Measurements from ENCODE around the gene PTPRCAP. TPM values are rescaled to one million over a fixed set of nuclear protein-coding genes. Genes with fewer than 3 reads are reported as not detected.

The PTPRCAP gene
- total and polyA plus RNA-seq, 9 of the 15 experiments (the other 6 are each of a cell fraction or from before 2014, with no cell fraction given): 0.22 to 2.0 (median 1.1) TPM; not detected in 4

DNA sequence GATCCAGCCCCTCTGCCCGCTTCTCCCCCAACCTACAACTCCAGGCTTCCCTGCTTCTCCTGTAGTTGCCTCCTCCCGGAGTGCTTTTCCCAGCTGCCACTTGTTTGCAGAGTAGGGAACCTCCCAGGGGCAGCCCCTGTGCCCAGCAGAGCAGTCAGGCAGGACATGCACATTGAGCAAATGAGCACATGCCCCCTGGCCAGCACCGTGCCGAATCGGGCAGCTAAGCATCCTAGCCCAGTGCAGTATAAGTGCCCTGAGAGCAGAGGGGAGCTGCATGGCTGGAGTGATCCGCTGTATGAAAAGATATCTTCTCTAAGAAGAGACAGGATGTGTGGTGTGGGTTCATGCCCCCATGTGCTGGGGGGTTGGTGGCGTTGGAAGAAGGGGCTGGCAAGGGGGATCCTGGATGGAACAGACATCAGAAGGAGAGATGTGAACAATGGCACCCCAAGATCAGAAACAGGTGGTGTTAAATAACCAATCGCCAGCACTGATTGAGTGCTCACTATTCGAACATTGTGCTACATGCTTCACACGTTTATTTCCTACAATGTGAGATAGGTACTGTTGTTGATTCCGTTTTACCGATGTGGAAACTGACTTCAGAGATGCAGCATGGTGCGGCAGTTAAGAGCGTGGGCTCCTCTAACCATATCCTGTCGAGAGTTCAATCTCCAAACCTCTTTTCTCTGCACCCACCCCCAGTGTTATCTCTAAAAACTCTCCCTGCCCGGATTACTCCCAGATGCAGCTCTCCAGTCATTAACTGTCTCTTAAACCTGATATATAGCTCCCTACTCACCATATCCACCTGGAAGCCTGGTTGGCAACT, 46.6 kb upstream of the PTPRCAP start (continued):
- TF ChIP-seq, protein P1, sequence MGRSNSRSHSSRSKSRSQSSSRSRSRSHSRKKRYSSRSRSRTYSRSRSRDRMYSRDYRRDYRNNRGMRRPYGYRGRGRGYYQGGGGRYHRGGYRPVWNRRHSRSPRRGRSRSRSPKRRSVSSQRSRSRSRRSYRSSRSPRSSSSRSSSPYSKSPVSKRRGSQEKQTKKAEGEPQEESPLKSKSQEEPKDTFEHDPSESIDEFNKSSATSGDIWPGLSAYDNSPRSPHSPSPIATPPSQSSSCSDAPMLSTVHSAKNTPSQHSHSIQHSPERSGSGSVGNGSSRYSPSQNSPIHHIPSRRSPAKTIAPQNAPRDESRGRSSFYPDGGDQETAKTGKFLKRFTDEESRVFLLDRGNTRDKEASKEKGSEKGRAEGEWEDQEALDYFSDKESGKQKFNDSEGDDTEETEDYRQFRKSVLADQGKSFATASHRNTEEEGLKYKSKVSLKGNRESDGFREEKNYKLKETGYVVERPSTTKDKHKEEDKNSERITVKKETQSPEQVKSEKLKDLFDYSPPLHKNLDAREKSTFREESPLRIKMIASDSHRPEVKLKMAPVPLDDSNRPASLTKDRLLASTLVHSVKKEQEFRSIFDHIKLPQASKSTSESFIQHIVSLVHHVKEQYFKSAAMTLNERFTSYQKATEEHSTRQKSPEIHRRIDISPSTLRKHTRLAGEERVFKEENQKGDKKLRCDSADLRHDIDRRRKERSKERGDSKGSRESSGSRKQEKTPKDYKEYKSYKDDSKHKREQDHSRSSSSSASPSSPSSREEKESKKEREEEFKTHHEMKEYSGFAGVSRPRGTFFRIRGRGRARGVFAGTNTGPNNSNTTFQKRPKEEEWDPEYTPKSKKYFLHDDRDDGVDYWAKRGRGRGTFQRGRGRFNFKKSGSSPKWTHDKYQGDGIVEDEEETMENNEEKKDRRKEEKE (IDR thresholded peaks at IDR 0.05; ENCODE audit: borderline replicate concordance in 1 of 2, control insufficient read depth in 1 of 2, low read depth in 2 of 2, low read length in 1 of 2): no peak
- TF ChIP-seq HDAC6 (IDR thresholded peaks at IDR 0.05; ENCODE audit: low read depth, low read length) (no peak), NFATC3 (IDR thresholded peaks at IDR 0.05) (no peak), CBFA2T2 (conservative IDR thresholded peaks at IDR 0.05) (peak; percentile 44), MYC (IDR thresholded peaks at IDR 0.05; ENCODE audit: low read depth, low read length) (peak; percentile 11; the same call in 1 of the 2 replicates), MYC (CRISPR knock-in tag; IDR thresholded peaks at IDR 0.05; ENCODE audit: borderline replicate concordance, low read depth) (no peak), STAG1 (CRISPR knock-in tag; IDR thresholded peaks at IDR 0.05; ENCODE audit: borderline replicate concordance) (no peak), HMBOX1 (IDR thresholded peaks at IDR 0.05) (peak; percentile 32; the same call in 1 of the 2 replicates), SRSF7 (optimal IDR thresholded peaks at IDR 0.05; ENCODE audit: low read depth, low read length) (no peak), ARID1B (IDR thresholded peaks at IDR 0.05) (0 out of 2 replicates have a peak, but pooled peaks have one; percentile 31), SIN3B (IDR thresholded peaks at IDR 0.05; ENCODE audit: low read depth) (no peak), ZNF79 (CRISPR knock-in tag; IDR thresholded peaks at IDR 0.05; ENCODE audit: low read depth) (no peak), CTCFL (IDR thresholded peaks at IDR 0.05; ENCODE audit: borderline replicate concordance, insufficient read depth, low read depth, low read length, poor library complexity, severe bottlenecking) (no peak), CBFA2T3 (IDR thresholded peaks at IDR 0.05) (peak; percentile 63), EGR1 (conservative IDR thresholded peaks at IDR 0.05) (no peak; the same call in 1 of the 2 replicates), SRSF1 (IDR thresholded peaks at IDR 0.05; ENCODE audit: low read depth, low read length) (no peak), ATF7 (IDR thresholded peaks at IDR 0.05) (no peak), MAFK (IDR thresholded peaks at IDR 0.05; ENCODE audit: low read length) (no peak), FOXK2 (conservative IDR thresholded peaks at IDR 0.05 in 1 of 2, IDR thresholded peaks at IDR 0.05 in 1 of 2; ENCODE audit: low read depth in 2 of 2) (no peak), JUN (IDR thresholded peaks at IDR 0.05; ENCODE audit: borderline replicate concordance, low read depth, low read length) (no peak), JUN (CRISPR knock-in tag; IDR thresholded peaks at IDR 0.05; ENCODE audit: borderline replicate concordance) (peak; percentile 42; the same call in 1 of the 2 replicates), MEIS2 (IDR thresholded peaks at IDR 0.05; ENCODE audit: partially characterized antibody) (peak; percentile 60), ZNF274 (IDR thresholded peaks at IDR 0.05; ENCODE audit: borderline replicate concordance, low read depth, low read length) (no peak)
